ENCODE data around the gene ADM2. TPM values are rescaled to one million over a fixed set of nuclear protein-coding genes. Genes with fewer than 3 reads are reported as not detected.

ADM2 gene
- total and polyA plus RNA-seq, 2 of the 13 experiments (the other 11 are each of a cell fraction or from before 2014, with no cell fraction given): 1.2 to 3.0 TPM

- TF ChIP-seq ZSCAN31 (CRISPR knock-in tag; IDR thresholded peaks at IDR 0.05; ENCODE audit: low read depth): 0 out of 2 replicates have a peak, but pooled peaks have one; percentile 44
- no peak for TF ChIP-seq ZBTB3 (CRISPR knock-in tag; IDR thresholded peaks at IDR 0.05; ENCODE audit: borderline replicate concordance, low read depth)
- no peak for TF ChIP-seq ZMYM3 (CRISPR knock-in tag; IDR thresholded peaks at IDR 0.05)
- 0 out of 2 replicates have a peak, but pooled peaks have one; percentile 38 for TF ChIP-seq KMT2A (CRISPR knock-in tag; IDR thresholded peaks at IDR 0.05)
- peak; percentile 75 for TF ChIP-seq NFYC (CRISPR knock-in tag; IDR thresholded peaks at IDR 0.05)
- no peak for TF ChIP-seq SYNCRIP (IDR thresholded peaks at IDR 0.05; ENCODE audit: insufficient read depth, low read depth, low read length)
- peak; percentile 79 for TF ChIP-seq POLR2G (IDR thresholded peaks at IDR 0.05; ENCODE audit: low read depth, low read length)
- TF ChIP-seq KDM6A (CRISPR knock-in tag; IDR thresholded peaks at IDR 0.05; ENCODE audit: low read depth): no peak
- TF ChIP-seq ZNF737 (CRISPR knock-in tag; IDR thresholded peaks at IDR 0.05; ENCODE audit: borderline replicate concordance): no peak
- TF ChIP-seq ZNF776 (CRISPR knock-in tag; IDR thresholded peaks at IDR 0.05): 0 out of 2 replicates have a peak, but pooled peaks have one; percentile 22
- 0 out of 2 replicates have a peak, but pooled peaks have one; percentile 23 for TF ChIP-seq ZNF317 (CRISPR knock-in tag; IDR thresholded peaks at IDR 0.05)
- 0 out of 2 replicates have a peak, but pooled peaks have one; percentile 47 for TF ChIP-seq MTERF4 (CRISPR knock-in tag; IDR thresholded peaks at IDR 0.05)
- 0 out of 2 replicates have a peak, but pooled peaks have one; percentile 38 for TF ChIP-seq ZNF280D (CRISPR knock-in tag; IDR thresholded peaks at IDR 0.05)
- no peak for TF ChIP-seq MBNL3 (CRISPR knock-in tag; conservative IDR thresholded peaks at IDR 0.05)
- TF ChIP-seq REST (IDR thresholded peaks at IDR 0.05; ENCODE audit: borderline replicate concordance in 1 of 2, low read depth in 1 of 2, low read length in 2 of 2): no peak
- no peak for TF ChIP-seq FOXM1 (CRISPR knock-in tag; IDR thresholded peaks at IDR 0.05)
- TF ChIP-seq KDM4B (CRISPR knock-in tag; IDR thresholded peaks at IDR 0.05): peak; percentile 72; the same call in 1 of the 2 replicates
- TF ChIP-seq ZNF263 (CRISPR knock-in tag; IDR thresholded peaks at IDR 0.05): no peak
- TF ChIP-seq DNMT1 (CRISPR knock-in tag; IDR thresholded peaks at IDR 0.05): no peak
- 0 out of 2 replicates have a peak, but pooled peaks have one; percentile 30 for TF ChIP-seq IKZF5 (CRISPR knock-in tag; IDR thresholded peaks at IDR 0.05)
These were observed 6.4 kb upstream of the ADM2 start, which contains the start of gene SBF1 (continued) for GRCh38 chr22:50474710-50475651.

Data from HepG2 (cell line).